ENCODE results near the gene HNRNPA1.
"Not testable (repeated sequence)": the region's sequence is repeated elsewhere in the genome, so short reads cannot be mapped to it uniquely, and the experiment has no call there.

The HNRNPA1 gene

GRCh38 chr12:54300732-54301427, 20.4 kb downstream of the HNRNPA1 start, which contains the start of gene NFE2:
Gene NFE2 (minus strand): TSS chr12:54301015. CDS start chr12:54295248, 5,767 bp downstream.
- peak within 1 kb of the TSS; percentile 43 for H3K4me3 ChIP-seq (ENCODE audit: low read depth, low read length)
- TF ChIP-seq CTCF (IDR thresholded peaks at IDR 0.05; ENCODE audit: low read depth, low read length) = no peak

GRCh38 chr12:54301428-54302048, 21.0 kb downstream of the HNRNPA1 start:
- no peak for TF ChIP-seq CTCF (IDR thresholded peaks at IDR 0.05; ENCODE audit: low read depth, low read length)
- no peak overlapping the region for H3K4me3 ChIP-seq (ENCODE audit: low read depth, low read length)

GRCh38 chr12:54303640-54304039, 23.1 kb downstream of the HNRNPA1 start:
- TF ChIP-seq CTCF (IDR thresholded peaks at IDR 0.05; ENCODE audit: low read depth, low read length) = no peak
- no peak overlapping the region for H3K4me3 ChIP-seq (ENCODE audit: low read depth, low read length)

GRCh38 chr12:54304187-54304810, 23.8 kb downstream of the HNRNPA1 start:
- no peak overlapping the region for H3K4me3 ChIP-seq (ENCODE audit: low read depth, low read length)
- no peak for TF ChIP-seq CTCF (IDR thresholded peaks at IDR 0.05; ENCODE audit: low read depth, low read length)

GRCh38 chr12:54306925-54307741, 26.6 kb downstream of the HNRNPA1 start:
- no peak overlapping the region for H3K4me3 ChIP-seq (ENCODE audit: low read depth, low read length)
- TF ChIP-seq CTCF (IDR thresholded peaks at IDR 0.05; ENCODE audit: low read depth, low read length) = no peak

GRCh38 chr12:54311051-54311450, 30.5 kb downstream of the HNRNPA1 start:
- no peak overlapping the region for H3K4me3 ChIP-seq (ENCODE audit: low read depth, low read length)
- TF ChIP-seq CTCF (IDR thresholded peaks at IDR 0.05; ENCODE audit: low read depth, low read length) = no peak

GRCh38 chr12:54312309-54312708, 31.8 kb downstream of the HNRNPA1 start:
- H3K4me3 ChIP-seq (ENCODE audit: low read depth, low read length) = not testable (repeated sequence)

Data from WI38 (cell line).